Thyroid gland (tissue), 4 donors: Measurements from ENCODE around the gene BANP. TPM values are rescaled to one million over a fixed set of nuclear protein-coding genes. Genes with fewer than 3 reads are reported as not detected.

Source experiments
- DNase-seq, 2 donors: peaks; one replicate each; pipeline ENCODE4 v3.0.0-alpha.2; 2019
- H3K27ac ChIP-seq, 3 donors: fragments of 200-600 bp; sonication (generic); 1 replicate in 2 of 3; 2 replicates in 1 of 3; pipeline ENCODE4 v1.5.1; 2016 to 2019; ENCODE audit warnings: mild to moderate bottlenecking in 1 of 3, moderate library complexity in 1 of 3
- H3K27me3 ChIP-seq: fragments of 200-600 bp; sonication (generic); one replicate; pipeline ENCODE4 v1.5.1; 2019
- H3K36me3 ChIP-seq, 2 donors: fragments of 200-600 bp; sonication (generic); one replicate each; pipeline ENCODE4 v1.5.1; 2016 to 2019
- H3K4me1 ChIP-seq, 2 donors: fragments of 200-600 bp; sonication (generic); one replicate each; pipeline ENCODE4 v1.5.1; 2017 to 2019
- H3K4me3 ChIP-seq, 3 donors: fragments of 200-600 bp; sonication (generic); replicated peaks in 1 of 3; 1 replicate in 2 of 3; 2 replicates in 1 of 3; pipeline ENCODE4 v1.5.1; 2016; ENCODE audit warnings: mild to moderate bottlenecking in 1 of 3
- H3K9me3 ChIP-seq: fragments of 200-600 bp; sonication (generic); one replicate; pipeline ENCODE4 v1.5.1; 2017
- POLR2A ChIP-seq, 2 donors: fragments of 450-650 bp; IDR thresholded peaks; one replicate each; pipeline ENCODE4 v1.6.1; 2017; ENCODE audit warnings: antibody characterized with exemption in 2 of 2, mild to moderate bottlenecking in 2 of 2, moderate library complexity in 1 of 2
- WGBS, 2 donors: methylation state at CpG; one replicate each; pipeline ENCODE4 v1.1.5; 2017; 5-methylcytosine and 5-hydroxymethylcytosine counted together
- intact Hi-C: fragments of 100-400 bp; cut with DNase I; formaldehyde crosslinking; loops from one replicate; pipeline ENCODE4 v1.15.1; 2023
- total RNA-seq, 4 donors: library from RNA; depleted of rRNA; stranded (reverse); fragments of >200 nt; gene quantifications; one replicate each; pipeline ENCODE4 v1.2.3, GENCODE V29; 2016
- TF ChIP-seq, protein P1 (sequence below), 6 experiments: fragments of 200-600 bp in 3 of 6; fragments of 450-650 bp in 3 of 6; sonication (generic) in 3 of 6; IDR thresholded peaks; one replicate each; pipeline ENCODE4 v1.5.1; 2016 to 2019; ENCODE audit warnings: antibody characterized with exemption in 6 of 6, mild to moderate bottlenecking in 2 of 6, inconsistent platforms in 1 of 6, moderate library complexity in 1 of 6

BANP gene
- total RNA-seq, 4 donors from 2014 or later, result 22.8 to 42.7 (median 29.8) TPM

DNA sequence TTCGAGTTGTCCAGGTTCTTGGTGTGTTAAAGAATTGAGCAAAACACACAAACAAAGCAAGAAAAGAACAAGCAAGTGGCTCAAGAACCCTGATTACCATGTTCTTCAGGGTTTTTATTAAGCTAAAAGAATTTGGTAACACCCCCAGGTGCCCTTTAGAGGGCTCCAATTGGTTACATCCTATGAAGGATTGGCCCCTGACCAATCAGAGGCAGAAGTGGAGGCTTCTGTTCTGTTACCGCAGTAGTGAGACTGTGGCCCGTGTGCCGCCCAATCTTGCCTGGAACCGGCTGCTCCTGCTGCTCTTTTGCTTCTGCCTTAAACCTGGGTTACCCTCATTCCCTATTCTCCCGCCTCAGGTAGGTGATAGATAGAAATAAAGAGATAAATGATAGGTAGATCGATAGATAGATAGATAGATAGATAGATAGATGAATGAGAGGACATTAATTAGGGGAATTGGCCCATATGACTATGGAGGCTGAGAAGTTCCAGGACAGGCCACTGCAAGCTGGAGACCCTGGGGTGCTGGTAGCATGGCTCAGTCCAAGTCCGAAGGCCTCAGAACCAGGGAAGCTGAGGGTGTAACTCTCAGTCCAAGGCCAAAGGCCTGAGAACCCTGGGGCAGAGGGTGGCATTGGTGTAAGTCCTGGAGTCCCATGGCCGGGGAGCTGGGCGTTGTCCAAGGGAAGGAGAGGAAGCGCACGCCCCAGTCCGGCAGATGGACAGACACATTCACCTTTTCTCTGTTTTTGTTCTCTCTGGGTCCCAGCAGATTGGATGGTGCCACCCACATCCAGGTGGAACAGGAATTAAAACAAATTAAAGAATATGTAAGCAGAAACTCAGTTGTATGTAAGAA lies 11.4 kb upstream of the BANP start:
- no peaks in the 10 kb centered on the region for H3K36me3 ChIP-seq
- DNase-seq, result no peak
- H3K27ac ChIP-seq, result no peak overlapping the region
- H3K9me3 ChIP-seq, result no peaks in the 10 kb centered on the region
- WGBS, 2 donors, result 95% methylated on average over 13 of the region's 13 CpGs
- H3K4me3 ChIP-seq, result no peak overlapping the region
- H3K4me1 ChIP-seq, result peaks cover 1 to 5% of the 10 kb centered on the region in 2 donors
- TF ChIP-seq, protein P1, sequence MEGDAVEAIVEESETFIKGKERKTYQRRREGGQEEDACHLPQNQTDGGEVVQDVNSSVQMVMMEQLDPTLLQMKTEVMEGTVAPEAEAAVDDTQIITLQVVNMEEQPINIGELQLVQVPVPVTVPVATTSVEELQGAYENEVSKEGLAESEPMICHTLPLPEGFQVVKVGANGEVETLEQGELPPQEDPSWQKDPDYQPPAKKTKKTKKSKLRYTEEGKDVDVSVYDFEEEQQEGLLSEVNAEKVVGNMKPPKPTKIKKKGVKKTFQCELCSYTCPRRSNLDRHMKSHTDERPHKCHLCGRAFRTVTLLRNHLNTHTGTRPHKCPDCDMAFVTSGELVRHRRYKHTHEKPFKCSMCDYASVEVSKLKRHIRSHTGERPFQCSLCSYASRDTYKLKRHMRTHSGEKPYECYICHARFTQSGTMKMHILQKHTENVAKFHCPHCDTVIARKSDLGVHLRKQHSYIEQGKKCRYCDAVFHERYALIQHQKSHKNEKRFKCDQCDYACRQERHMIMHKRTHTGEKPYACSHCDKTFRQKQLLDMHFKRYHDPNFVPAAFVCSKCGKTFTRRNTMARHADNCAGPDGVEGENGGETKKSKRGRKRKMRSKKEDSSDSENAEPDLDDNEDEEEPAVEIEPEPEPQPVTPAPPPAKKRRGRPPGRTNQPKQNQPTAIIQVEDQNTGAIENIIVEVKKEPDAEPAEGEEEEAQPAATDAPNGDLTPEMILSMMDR (IDR thresholded peaks at IDR 0.05), result no peak
- TF ChIP-seq POLR2A (IDR thresholded peaks at IDR 0.05), result no peak
- H3K27me3 ChIP-seq, result no peaks in the 10 kb centered on the region
- intact Hi-C loops, result no loop called here

DNA sequence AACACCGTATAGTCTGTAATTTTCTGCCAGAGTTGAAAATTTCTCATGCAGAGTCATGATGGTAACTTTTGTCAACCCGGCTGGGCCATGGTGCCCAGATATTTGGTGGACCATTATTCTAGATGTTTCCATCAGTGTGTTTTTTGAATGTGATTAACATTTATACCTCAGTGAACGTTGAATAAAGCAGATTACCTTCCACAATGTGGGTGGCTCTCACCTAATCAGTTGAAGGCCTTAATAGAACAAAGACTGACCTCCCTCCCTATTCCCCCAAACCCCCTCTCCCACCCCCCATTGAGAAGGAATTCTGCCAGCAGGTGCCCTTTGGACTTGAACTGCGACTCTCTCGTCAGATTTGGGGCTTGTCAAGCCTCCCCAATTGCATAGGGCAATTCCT lies 8.6 kb upstream of the BANP start:
- no peaks in the 10 kb centered on the region for H3K36me3 ChIP-seq
- H3K9me3 ChIP-seq, result no peaks in the 10 kb centered on the region
- no peak overlapping the region for H3K27ac ChIP-seq
- H3K4me3 ChIP-seq, result no peak overlapping the region
- intact Hi-C loops, result no loop called here
- TF ChIP-seq, protein P1 (IDR thresholded peaks at IDR 0.05), result no peak
- TF ChIP-seq POLR2A (IDR thresholded peaks at IDR 0.05), result no peak
- WGBS, 2 donors, result 81 to 84% methylated on average over 5 of the region's 5 CpGs
- no peaks in the 10 kb centered on the region for H3K27me3 ChIP-seq
- DNase-seq, result no peak
- peaks cover 14 to 15% of the 10 kb centered on the region in 2 donors for H3K4me1 ChIP-seq

DNA sequence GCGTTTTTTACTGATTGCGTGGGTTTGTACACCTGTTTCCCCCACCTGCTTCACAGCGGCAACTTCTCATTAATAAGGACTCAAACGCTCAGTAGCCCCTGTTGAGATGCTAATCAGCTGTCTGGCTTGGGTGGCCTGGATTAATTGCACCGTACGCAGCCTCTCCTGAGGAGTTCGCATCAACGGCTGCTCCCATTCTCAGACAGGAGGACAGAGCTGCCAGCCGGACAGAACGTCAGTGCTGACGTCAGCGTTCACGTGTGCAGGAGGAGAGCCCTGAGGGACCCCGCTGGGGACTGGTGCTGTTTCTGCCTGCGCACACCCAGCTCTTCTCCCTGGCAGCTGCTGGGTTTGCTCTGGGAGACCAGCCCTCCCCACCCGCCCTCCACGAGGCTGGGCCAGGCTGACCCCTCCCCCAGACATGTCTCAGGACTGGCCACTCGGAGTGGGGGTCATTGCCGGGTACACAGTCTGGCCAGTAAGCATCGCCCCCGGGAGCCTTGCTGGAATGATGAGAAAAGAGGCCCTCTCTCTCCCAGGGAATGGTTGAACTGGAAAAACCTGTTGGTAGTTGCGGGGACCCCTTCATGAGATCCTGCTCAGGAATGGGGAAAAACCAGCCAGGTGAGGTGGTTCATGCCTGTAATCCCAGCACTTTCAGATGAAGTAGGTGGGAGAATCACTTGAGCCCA lies 5.7 kb upstream of the BANP start:
- H3K27ac ChIP-seq, result peak overlapping the region; percentile 83 to 92 (median 84)
- TF ChIP-seq, protein P1 (IDR thresholded peaks at IDR 0.05), result no peak
- peak in 1 of 2 donors; percentile 83 for TF ChIP-seq POLR2A (IDR thresholded peaks at IDR 0.05)
- H3K36me3 ChIP-seq, result no peaks in the 10 kb centered on the region
- no peaks in the 10 kb centered on the region for H3K9me3 ChIP-seq
- H3K4me3 ChIP-seq, result peak overlapping the region in 1 of 3 donors; percentile 14
- no peaks in the 10 kb centered on the region for H3K27me3 ChIP-seq
- peak; percentile 91 to 95 for DNase-seq
- intact Hi-C loops, result no loop called here
- WGBS, 2 donors, result 7 to 10% methylated on average over 5 to 19 of the region's 22 CpGs
- peaks cover 24 to 36% of the 10 kb centered on the region in 2 donors for H3K4me1 ChIP-seq

DNA sequence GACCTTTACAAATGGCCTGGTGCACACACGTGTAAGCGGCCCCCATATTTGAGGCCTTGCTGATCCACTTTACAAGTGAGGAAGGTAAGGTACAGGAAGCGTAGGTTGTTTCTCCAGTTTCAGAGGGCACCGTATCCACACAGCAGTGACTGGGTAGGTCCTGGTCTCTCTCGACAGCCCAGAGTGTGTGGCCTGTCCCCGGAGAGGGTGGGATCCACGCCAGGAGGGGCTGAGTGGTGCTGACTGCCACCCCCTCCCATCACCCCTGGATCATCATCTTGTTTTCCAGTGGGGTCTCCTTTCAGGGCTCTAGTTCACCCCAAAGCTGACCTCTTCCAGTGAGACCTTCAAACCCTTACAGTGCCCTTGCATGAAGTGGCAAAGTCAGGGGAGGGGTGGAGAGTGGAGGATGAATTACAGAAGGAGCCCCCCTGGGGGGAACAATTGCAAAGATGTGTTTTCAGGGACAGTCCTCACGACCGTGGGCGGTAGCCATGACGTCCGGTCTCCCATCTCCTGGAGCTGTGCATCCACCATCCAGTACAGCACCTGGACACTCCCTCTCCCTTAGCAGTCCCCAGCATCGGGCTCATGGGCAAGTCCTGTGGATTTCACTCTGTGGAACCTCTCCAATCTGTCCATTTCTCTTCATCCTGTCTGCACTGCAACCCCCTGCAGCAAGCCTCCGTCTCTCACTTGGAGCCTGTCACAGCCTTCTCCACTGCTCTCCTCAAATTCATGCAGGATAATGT lies 4.5 kb upstream of the BANP start:
- Histone ChIP-seq H3K27me3 (no peaks in the 10 kb centered on the region), H3K27ac (peak overlapping the region in 2 of 3 donors; percentile 84 to 92), H3K9me3 (no peaks in the 10 kb centered on the region), H3K36me3 (no peaks in the 10 kb centered on the region), H3K4me3 (no peak overlapping the region), H3K4me1 (peaks cover 24 to 36% of the 10 kb centered on the region in 2 donors)
- WGBS, 2 donors, result 79 to 82% methylated on average over 11 to 14 of the region's 14 CpGs
- no peak for DNase-seq
- intact Hi-C loops, result no loop called here
- TF ChIP-seq POLR2A (IDR thresholded peaks at IDR 0.05), result no peak
- TF ChIP-seq, protein P1 (IDR thresholded peaks at IDR 0.05), result no peak
